Tibial nerve (tissue), 4 donors: Measurements from ENCODE around the gene SCN8A.

Experiments used
- EP300 ChIP-seq, 2 donors: sonication (generic); formaldehyde crosslinking; IDR thresholded peaks; one replicate each; pipeline ENCODE4 v1.6.1; 2017; ENCODE audit warnings: antibody characterized with exemption in 2 of 2, mild to moderate bottlenecking in 1 of 2
- POLR2A ChIP-seq, 2 donors: fragments of 450-650 bp; IDR thresholded peaks; one replicate each; pipeline ENCODE4 v1.6.1; 2017; ENCODE audit warnings: antibody characterized with exemption in 2 of 2, mild to moderate bottlenecking in 2 of 2, moderate library complexity in 2 of 2
- TF ChIP-seq, protein P1 (sequence below), 5 experiments: fragments of 200-600 bp in 3 of 5; fragments of 450-650 bp in 2 of 5; sonication (generic) in 3 of 5; IDR thresholded peaks; one replicate each; pipeline ENCODE4 v1.5.1; 2016 to 2019; ENCODE audit warnings: antibody characterized with exemption in 5 of 5, mild to moderate bottlenecking in 3 of 5, moderate library complexity in 2 of 5

DNA sequence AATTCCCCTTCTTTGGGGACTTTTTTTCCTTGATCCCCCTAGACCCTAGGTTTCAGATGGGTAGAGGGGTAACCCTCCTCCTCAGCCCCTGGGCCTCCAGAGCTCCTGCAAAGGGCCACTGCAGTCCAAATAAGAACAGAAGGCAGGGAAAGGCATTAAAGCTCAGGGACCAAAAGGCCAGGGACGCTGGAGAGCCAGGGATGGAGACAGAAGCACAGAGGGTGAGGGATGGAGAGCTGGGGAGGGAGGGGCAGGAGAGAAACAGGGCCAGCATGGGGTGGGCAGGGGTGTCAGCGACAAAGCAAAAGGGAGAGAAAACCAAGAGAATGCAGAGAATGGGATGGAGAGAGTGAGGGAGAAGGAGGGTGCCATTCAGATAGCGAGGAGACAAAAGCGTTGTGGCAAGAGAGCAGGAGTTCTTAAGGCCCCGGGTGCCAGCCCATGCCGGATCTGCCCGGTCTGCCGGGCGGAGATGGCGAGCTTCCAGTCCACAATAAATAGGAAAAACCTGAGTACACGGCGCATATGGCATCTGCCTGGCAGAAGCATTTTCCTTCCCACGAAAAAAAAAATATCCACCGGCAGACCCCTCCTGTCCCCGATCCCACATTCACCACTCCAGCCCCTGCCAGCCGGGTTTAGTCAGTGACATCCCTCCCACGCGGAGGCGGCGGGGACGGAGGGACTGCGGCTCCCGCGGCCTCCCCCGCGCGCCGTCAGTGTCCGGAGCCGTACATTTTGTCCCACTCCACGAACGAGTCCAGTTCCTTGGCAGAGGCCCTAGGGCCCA, 228.9 kb downstream of the SCN8A start:
- TF ChIP-seq, protein P1, sequence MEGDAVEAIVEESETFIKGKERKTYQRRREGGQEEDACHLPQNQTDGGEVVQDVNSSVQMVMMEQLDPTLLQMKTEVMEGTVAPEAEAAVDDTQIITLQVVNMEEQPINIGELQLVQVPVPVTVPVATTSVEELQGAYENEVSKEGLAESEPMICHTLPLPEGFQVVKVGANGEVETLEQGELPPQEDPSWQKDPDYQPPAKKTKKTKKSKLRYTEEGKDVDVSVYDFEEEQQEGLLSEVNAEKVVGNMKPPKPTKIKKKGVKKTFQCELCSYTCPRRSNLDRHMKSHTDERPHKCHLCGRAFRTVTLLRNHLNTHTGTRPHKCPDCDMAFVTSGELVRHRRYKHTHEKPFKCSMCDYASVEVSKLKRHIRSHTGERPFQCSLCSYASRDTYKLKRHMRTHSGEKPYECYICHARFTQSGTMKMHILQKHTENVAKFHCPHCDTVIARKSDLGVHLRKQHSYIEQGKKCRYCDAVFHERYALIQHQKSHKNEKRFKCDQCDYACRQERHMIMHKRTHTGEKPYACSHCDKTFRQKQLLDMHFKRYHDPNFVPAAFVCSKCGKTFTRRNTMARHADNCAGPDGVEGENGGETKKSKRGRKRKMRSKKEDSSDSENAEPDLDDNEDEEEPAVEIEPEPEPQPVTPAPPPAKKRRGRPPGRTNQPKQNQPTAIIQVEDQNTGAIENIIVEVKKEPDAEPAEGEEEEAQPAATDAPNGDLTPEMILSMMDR (IDR thresholded peaks at IDR 0.05), result no peak
- TF ChIP-seq POLR2A (IDR thresholded peaks at IDR 0.05) (no peak), EP300 (IDR thresholded peaks at IDR 0.05) (no peak)
